Measurements from ENCODE around the gene SMIM38. TPM values are rescaled to one million over a fixed set of nuclear protein-coding genes. Genes with fewer than 3 reads are reported as not detected.

The SMIM38 gene
- total and polyA plus RNA-seq, 9 of the 15 experiments (the other 6 are each of a cell fraction or from before 2014, with no cell fraction given), result 0.07 to 1.2 (median 0.21) TPM; not detected in 2

DNA sequence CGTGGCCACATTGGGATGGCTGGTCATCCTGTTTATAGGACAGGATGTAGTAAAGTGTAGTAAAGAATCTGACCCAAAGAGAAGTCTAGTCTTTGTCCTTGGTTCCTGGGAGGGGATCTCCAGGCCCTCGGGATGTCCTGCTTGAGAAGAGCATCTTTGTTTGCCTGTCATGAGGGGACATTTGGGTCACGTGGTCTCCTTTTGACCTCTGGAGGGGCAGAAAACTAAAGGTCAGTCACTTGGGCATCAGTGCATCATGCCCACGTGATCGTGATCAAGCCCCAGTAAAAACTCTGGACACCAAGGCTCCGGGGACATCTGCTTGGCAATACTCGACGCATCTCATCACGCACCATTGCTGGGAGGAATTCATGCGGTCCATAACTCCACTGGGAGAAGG lies 9.1 kb downstream of the SMIM38 start (continued):
- TF ChIP-seq RAD51 (IDR thresholded peaks at IDR 0.05; ENCODE audit: borderline replicate concordance, low read depth), result peak; percentile 33; the same call in 1 of the 2 replicates
- 0 out of 2 replicates have a peak, but pooled peaks have one; percentile 19 for TF ChIP-seq USF1 (CRISPR knock-in tag; IDR thresholded peaks at IDR 0.05)
- TF ChIP-seq TFE3 (CRISPR knock-in tag; IDR thresholded peaks at IDR 0.05), result peak; percentile 64
- no peak for TF ChIP-seq PYGO2 (tag; IDR thresholded peaks at IDR 0.05)
- TF ChIP-seq LEF1 (IDR thresholded peaks at IDR 0.05), result no peak

GRCh38 chr11:69165775-69166174 lies 10.0 kb downstream of the SMIM38 start:
- TF ChIP-seq SREBF2 (CRISPR knock-in tag; IDR thresholded peaks at IDR 0.05) (no peak), ZNF121 (CRISPR knock-in tag; conservative IDR thresholded peaks at IDR 0.05) (peak; percentile 84), BCOR (IDR thresholded peaks at IDR 0.05) (0 out of 2 replicates have a peak, but pooled peaks have one; percentile 18)
- ATAC-seq, result no peak
- CTCF ChIA-PET (ENCODE audit: low intra/inter-chr PET ratio), result no interaction called here
- H3K4me3 ChIP-seq, result no peak overlapping the region
- no peak overlapping the region for H3K9ac ChIP-seq (ENCODE audit: insufficient read depth in 1 of 2, low read depth in 2 of 2, low read length in 2 of 2)
- POLR2A ChIA-PET, result no interaction called here
- intact Hi-C loops (cut with micrococcal nuclease) (no loop called here), in situ Hi-C loops (cut with MboI) (no loop called here)
- FAIRE-seq, result no peak
- H3K9me1 ChIP-seq (ENCODE audit: control insufficient read depth, insufficient read depth, low read length), result no peaks in the 10 kb centered on the region
- H3K79me2 ChIP-seq (ENCODE audit: control insufficient read depth, insufficient read depth, low read length), result no peaks in the 10 kb centered on the region
- no TSS peak for BruUV-seq (replicated peaks)
- DNase-seq (ENCODE audit: extremely low read depth in 1 of 4, low spot score in 3 of 4), result no peak
- no peak overlapping the region for H2AFZ ChIP-seq (ENCODE audit: low read depth, low read length)
- no peaks in the 10 kb centered on the region for H3K9me3 ChIP-seq (replicated peaks; ENCODE audit: control insufficient read depth, insufficient read depth, low read depth, low read length)
- no peaks in the 10 kb centered on the region for H3K36me3 ChIP-seq (ENCODE audit: control insufficient read depth, insufficient read depth, low read length)
- H3K27me3 ChIP-seq (ENCODE audit: control insufficient read depth in 2 of 2, insufficient read depth in 2 of 2, low read length in 2 of 2), result peaks cover 2 to 37% of the 10 kb centered on the region in 2 experiments; a peak in 3 of 5 replicates
- no peak overlapping the region for H3K4me2 ChIP-seq (ENCODE audit: insufficient read depth, low read length)
- H3K27ac ChIP-seq (ENCODE audit: extremely low read depth, low read depth, low read length), result no peak overlapping the region
- peaks cover 7 to 9% of the 10 kb centered on the region in 2 experiments; a peak in 3 of 5 replicates for H3K4me1 ChIP-seq (replicated peaks in 1 of 2; ENCODE audit: control insufficient read depth in 2 of 2, insufficient read depth in 2 of 2, low read length in 2 of 2)
- WGBS (ENCODE audit: insufficient coverage, low coverage, missing lambda C conversion rate), result 6% methylated on average over 2 of the region's 2 CpGs
- no peaks in the 10 kb centered on the region for H4K20me1 ChIP-seq (replicated peaks; ENCODE audit: control insufficient read depth, insufficient read depth, low read length)
